Natural killer cell (primary cell): Measurements from ENCODE around the gene TMEM132D. TPM values are rescaled to one million over a fixed set of nuclear protein-coding genes. Genes with fewer than 3 reads are reported as not detected.
"Not testable (repeated sequence)": the region's sequence is repeated elsewhere in the genome, so short reads cannot be mapped to it uniquely, and the experiment has no call there.

Source experiments
- ATAC-seq, 3 donors: fragments of 150-1000 bp in 2 of 3; fragments of 200-7000 bp in 1 of 3; cut with Tn5 transposase; 1 replicate in 1 of 3; 2 replicates in 2 of 3; pipeline ENCODE4 v1.10.0; 2021; ENCODE audit warnings: mild to moderate bottlenecking in 2 of 3, moderate library complexity in 2 of 3
- DNase-seq, 2 donors: peaks; one replicate each; pipeline versions ENCODE4 v3.0.0 to v3.0.0-alpha.2; 2013 to 2021; ENCODE audit warnings: mixed read lengths in 1 of 2
- H3K27ac ChIP-seq: one replicate; pipeline ENCODE4 v1.5.1; 2013; ENCODE audit warnings: mild to moderate bottlenecking, low read length
- H3K27me3 ChIP-seq: one replicate; pipeline ENCODE4 v1.6.1; 2013; ENCODE audit warnings: low read length; ENCODE audit not compliant: control insufficient read depth, insufficient read depth
- H3K36me3 ChIP-seq: one replicate; pipeline ENCODE4 v1.6.1; 2013; ENCODE audit warnings: low read length; ENCODE audit not compliant: control insufficient read depth, insufficient read depth
- H3K4me1 ChIP-seq: one replicate; pipeline ENCODE4 v1.6.1; 2013; ENCODE audit warnings: low read length; ENCODE audit not compliant: control insufficient read depth, insufficient read depth
- H3K4me3 ChIP-seq: one replicate; pipeline ENCODE4 v1.5.1; 2013; ENCODE audit warnings: low read length
- H3K9me3 ChIP-seq: one replicate; pipeline ENCODE4 v1.6.1; 2013; ENCODE audit warnings: low read length; ENCODE audit not compliant: control insufficient read depth, insufficient read depth
- H3K27ac Mint-ChIP-seq, 2 donors: one replicate each; pipeline ENCODE4 v1.8.0; 2022; ENCODE audit warnings: mild to moderate bottlenecking in 2 of 2, mixed read lengths in 2 of 2, moderate library complexity in 1 of 2
- H3K27me3 Mint-ChIP-seq, 2 donors: one replicate each; pipeline ENCODE4 v1.8.0; 2022; ENCODE audit warnings: low read depth in 2 of 2, mixed read lengths in 2 of 2
- H3K36me3 Mint-ChIP-seq: one replicate; pipeline ENCODE4 v1.8.0; 2022; ENCODE audit warnings: mixed read lengths
- H3K4me1 Mint-ChIP-seq, 2 donors: one replicate each; pipeline ENCODE4 v1.8.0; 2022; ENCODE audit warnings: mixed read lengths in 2 of 2
- H3K4me3 Mint-ChIP-seq: one replicate; pipeline ENCODE4 v1.8.0; 2022; ENCODE audit warnings: mild to moderate bottlenecking, moderate library complexity, mixed read lengths
- H3K9me3 Mint-ChIP-seq, 2 donors: one replicate each; pipeline ENCODE4 v1.8.0; 2022; ENCODE audit warnings: mixed read lengths in 2 of 2
- WGBS: methylation state at CpG from one replicate; pipeline ENCODE4 v1.1.7; 2013; ENCODE audit warnings: missing lambda C conversion rate; ENCODE audit not compliant: insufficient coverage; 5-methylcytosine and 5-hydroxymethylcytosine counted together
- intact Hi-C: fragments of 100-400 bp; cut with micrococcal nuclease; formaldehyde crosslinking; loops from one replicate; pipeline ENCODE4 v1.14.2; 2022
- total RNA-seq, 4 donors: library from RNA; stranded (reverse); fragments of 120-200 nt in 1 of 4; gene quantifications; one replicate each; pipeline versions ENCODE4 v1.2.3 to v1.2.4, GENCODE V29; 2013 to 2022
- TF ChIP-seq, protein P1 (sequence below): fragments of 200-600 bp; IDR thresholded peaks from one replicate; pipeline ENCODE4 v1.8.0; 2022; ENCODE audit warnings: antibody characterized with exemption

Gene TMEM132D
- total RNA-seq, 3 donors from 2014 or later (not counting 1 experiment from before 2014, with no cell fraction given), result not detected

DNA sequence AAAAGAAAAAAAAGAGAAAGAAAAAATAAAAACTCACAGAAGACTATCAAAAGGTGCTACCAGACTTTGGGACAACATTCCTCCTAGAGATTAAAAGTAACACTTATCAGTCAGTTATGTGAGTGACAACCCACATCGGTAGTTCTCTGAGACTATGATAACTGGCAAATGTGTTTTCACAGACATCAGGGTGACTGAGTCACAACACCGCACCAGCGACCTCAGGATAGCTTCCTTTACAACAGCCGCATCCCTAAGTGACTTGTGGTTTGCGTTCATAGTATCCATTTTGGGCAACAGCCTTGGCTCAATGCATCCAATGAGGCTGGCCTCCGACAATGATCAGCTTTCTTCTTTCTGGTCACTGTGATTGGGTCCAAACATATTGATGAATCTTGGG is 359.1 kb downstream of the TMEM132D start:
- intact Hi-C loops, result no loop called here
- no peak for DNase-seq
- H3K4me1 Mint-ChIP-seq, result peaks cover 0 to 4% of the 10 kb centered on the region in 2 donors
- no peaks in the 10 kb centered on the region for H3K36me3 Mint-ChIP-seq
- H3K4me3 Mint-ChIP-seq, result no peak overlapping the region
- Histone ChIP-seq H3K4me1 (no peaks in the 10 kb centered on the region), H3K27ac (no peak overlapping the region), H3K9me3 (peaks cover 3% of the 10 kb centered on the region), H3K36me3 (no peaks in the 10 kb centered on the region), H3K27me3 (no peaks in the 10 kb centered on the region), H3K4me3 (no peak overlapping the region)
- TF ChIP-seq, protein P1, sequence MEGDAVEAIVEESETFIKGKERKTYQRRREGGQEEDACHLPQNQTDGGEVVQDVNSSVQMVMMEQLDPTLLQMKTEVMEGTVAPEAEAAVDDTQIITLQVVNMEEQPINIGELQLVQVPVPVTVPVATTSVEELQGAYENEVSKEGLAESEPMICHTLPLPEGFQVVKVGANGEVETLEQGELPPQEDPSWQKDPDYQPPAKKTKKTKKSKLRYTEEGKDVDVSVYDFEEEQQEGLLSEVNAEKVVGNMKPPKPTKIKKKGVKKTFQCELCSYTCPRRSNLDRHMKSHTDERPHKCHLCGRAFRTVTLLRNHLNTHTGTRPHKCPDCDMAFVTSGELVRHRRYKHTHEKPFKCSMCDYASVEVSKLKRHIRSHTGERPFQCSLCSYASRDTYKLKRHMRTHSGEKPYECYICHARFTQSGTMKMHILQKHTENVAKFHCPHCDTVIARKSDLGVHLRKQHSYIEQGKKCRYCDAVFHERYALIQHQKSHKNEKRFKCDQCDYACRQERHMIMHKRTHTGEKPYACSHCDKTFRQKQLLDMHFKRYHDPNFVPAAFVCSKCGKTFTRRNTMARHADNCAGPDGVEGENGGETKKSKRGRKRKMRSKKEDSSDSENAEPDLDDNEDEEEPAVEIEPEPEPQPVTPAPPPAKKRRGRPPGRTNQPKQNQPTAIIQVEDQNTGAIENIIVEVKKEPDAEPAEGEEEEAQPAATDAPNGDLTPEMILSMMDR, result no peak
- WGBS, result 91% methylated on average over 6 of the region's 6 CpGs
- peaks cover 0 to 2% of the 10 kb centered on the region in 2 donors for H3K9me3 Mint-ChIP-seq
- H3K27me3 Mint-ChIP-seq, result peaks cover 0 to 3% of the 10 kb centered on the region in 2 donors
- H3K27ac Mint-ChIP-seq, result no peak overlapping the region
- no peak for ATAC-seq

DNA sequence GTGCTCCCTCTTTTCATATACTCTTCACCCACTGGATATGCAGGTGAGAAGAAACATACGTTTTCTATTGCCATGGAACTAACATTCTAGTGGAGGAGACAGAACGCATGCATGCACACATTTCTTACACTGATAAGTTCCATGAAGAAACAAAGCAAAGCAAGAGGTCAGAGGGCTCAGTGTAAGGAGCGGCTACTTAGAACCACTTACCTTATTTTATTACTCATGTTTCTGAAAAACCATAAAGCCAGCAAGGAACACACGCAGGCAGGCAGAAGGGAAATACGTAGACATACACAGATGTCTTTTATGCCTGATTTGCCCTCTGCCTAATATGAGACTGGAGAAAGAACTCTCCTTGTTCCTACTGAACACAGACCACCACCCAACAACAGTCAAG is 362.9 kb downstream of the TMEM132D start:
- Mint-ChIP-seq H3K4me3 (no peak overlapping the region), H3K9me3 (peaks cover 0 to 2% of the 10 kb centered on the region in 2 donors), H3K4me1 (no peaks in the 10 kb centered on the region)

DNA sequence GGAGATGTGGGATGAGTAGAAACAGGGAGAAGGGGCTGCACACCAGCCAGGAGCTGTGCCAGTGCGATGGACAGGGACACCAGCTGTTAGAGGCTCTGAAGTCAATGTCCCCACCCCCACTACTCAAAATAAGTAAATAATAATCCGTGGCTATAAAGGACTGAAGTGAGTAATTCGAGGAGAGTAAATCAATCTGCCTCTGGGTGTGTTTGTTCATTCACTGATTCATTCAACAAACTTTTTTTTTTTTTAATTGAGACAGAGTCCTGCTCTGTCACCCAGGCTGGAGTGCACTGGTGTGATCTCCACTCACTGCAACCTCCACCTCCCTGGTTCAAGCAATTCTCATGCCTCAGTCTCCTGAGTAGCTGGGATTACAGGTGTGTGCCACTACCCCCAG is 363.6 kb downstream of the TMEM132D start:
- Mint-ChIP-seq H3K36me3 (no peaks in the 10 kb centered on the region), H3K4me1 (no peaks in the 10 kb centered on the region), H3K27ac (no peak overlapping the region), H3K9me3 (peaks cover 0 to 2% of the 10 kb centered on the region in 2 donors), H3K27me3 (peaks cover 0 to 3% of the 10 kb centered on the region in 2 donors), H3K4me3 (no peak overlapping the region)
- no peak for DNase-seq
- H3K4me3 ChIP-seq, result no peak overlapping the region
- no peak for ATAC-seq
- no peak overlapping the region for H3K27ac ChIP-seq
- H3K36me3 ChIP-seq, result no peaks in the 10 kb centered on the region
- WGBS, result 80% methylated on average over 1 of the region's 3 CpGs
- no peaks in the 10 kb centered on the region for H3K27me3 ChIP-seq
- TF ChIP-seq, protein P1, result no peak
- intact Hi-C loops, result no loop called here
- no peaks in the 10 kb centered on the region for H3K4me1 ChIP-seq
- H3K9me3 ChIP-seq, result peaks cover 2% of the 10 kb centered on the region

More for the DNA sequence above, 362.9 kb downstream of the TMEM132D start:
- Mint-ChIP-seq H3K27me3 (peaks cover 0 to 3% of the 10 kb centered on the region in 2 donors), H3K36me3 (no peaks in the 10 kb centered on the region), H3K27ac (no peak overlapping the region)
- H3K4me3 ChIP-seq, result no peak overlapping the region
- intact Hi-C loops, result no loop called here
- TF ChIP-seq, protein P1, result no peak
- 86% methylated on average over 5 of the region's 5 CpGs for WGBS
- no peaks in the 10 kb centered on the region for H3K36me3 ChIP-seq
- H3K27me3 ChIP-seq, result no peaks in the 10 kb centered on the region
- peaks cover 2% of the 10 kb centered on the region for H3K9me3 ChIP-seq
- DNase-seq, result no peak
- H3K4me1 ChIP-seq, result no peaks in the 10 kb centered on the region
- H3K27ac ChIP-seq, result no peak overlapping the region
- no peak for ATAC-seq

DNA sequence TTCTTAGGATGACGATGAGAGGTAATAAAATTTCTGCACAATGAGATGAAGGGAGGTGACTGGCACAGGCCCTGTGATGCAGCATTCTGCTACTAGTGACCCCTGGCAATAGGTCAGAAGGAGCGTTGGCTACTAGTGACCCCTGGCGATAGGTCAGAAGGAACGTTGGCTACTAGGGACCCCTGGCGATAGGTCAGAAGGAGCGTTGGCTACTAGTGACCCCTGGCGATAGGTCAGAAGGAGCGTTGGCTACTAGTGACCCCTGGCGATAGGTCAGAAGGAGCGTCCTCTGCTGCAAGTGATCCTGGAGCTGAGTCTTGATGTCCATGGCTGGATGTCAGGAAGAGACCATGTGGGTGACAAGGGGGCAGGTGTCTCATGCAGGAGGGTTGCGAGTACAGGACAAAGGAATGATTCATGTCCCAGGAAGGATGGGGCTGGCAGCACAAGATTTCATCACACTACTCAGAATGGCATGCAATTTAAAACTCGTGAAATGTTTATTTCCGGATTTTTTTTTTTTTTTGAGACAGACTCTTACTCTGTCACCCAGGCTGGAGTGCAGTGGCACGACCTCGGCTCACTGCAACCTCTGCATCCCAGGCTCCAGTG is 365.0 kb downstream of the TMEM132D start:
- H3K4me3 ChIP-seq, H3K27ac Mint-ChIP-seq, H3K27me3 ChIP-seq, H3K27me3 Mint-ChIP-seq, H3K4me1 Mint-ChIP-seq, H3K4me1 ChIP-seq, H3K4me3 Mint-ChIP-seq, H3K9me3 ChIP-seq, intact Hi-C loops, ATAC-seq, DNase-seq, H3K9me3 Mint-ChIP-seq, H3K27ac ChIP-seq, H3K36me3 ChIP-seq, H3K36me3 Mint-ChIP-seq: not testable (repeated sequence)
- WGBS, result 82% methylated on average over 15 of the region's 15 CpGs
